ENCODE measurements around the gene ART5. TPM values are rescaled to one million over a fixed set of nuclear protein-coding genes. Genes with fewer than 3 reads are reported as not detected.

Gene ART5
- total and polyA plus RNA-seq, 2 experiments from 2014 or later: 44.9 to 58.7 TPM

Other genes with a start within 250 kb of the ART5 start
- gene ART1, start 3.1 kb upstream of the ART5 start, total RNA-seq: 0.30 and 0.60 TPM in 2 replicates
- not detected in 2 replicates for gene ART1, start 3.1 kb upstream of the ART5 start, polyA plus RNA-seq
- gene CHRNA10, start 29.4 kb upstream of the ART5 start, total RNA-seq: 1.1 and 1.4 TPM in 2 replicates
- not detected in 2 replicates for gene CHRNA10, start 29.4 kb upstream of the ART5 start, polyA plus RNA-seq
- 110 and 142 TPM in 2 replicates for gene NUP98, start 155.6 kb upstream of the ART5 start, total RNA-seq
- 20.4 and 27.4 TPM in 2 replicates for gene NUP98, start 155.6 kb upstream of the ART5 start, polyA plus RNA-seq
- gene PGAP2, start 166.6 kb upstream of the ART5 start, total RNA-seq: 13.0 and 18.2 TPM in 2 replicates
- gene PGAP2, start 166.6 kb upstream of the ART5 start, polyA plus RNA-seq: 24.9 and 26.7 TPM in 2 replicates
- gene RHOG, start 199.0 kb upstream of the ART5 start, total RNA-seq: 31.4 and 39.1 TPM in 2 replicates
- gene RHOG, start 199.0 kb upstream of the ART5 start, polyA plus RNA-seq: 29.2 and 30.1 TPM in 2 replicates
- gene STIM1, start 213.7 kb upstream of the ART5 start, total RNA-seq: 23.1 and 60.0 TPM in 2 replicates
- gene STIM1, start 213.7 kb upstream of the ART5 start, polyA plus RNA-seq: 16.1 and 33.1 TPM in 2 replicates

Measured in cardiac muscle cell (in vitro differentiated cells and primary cell).